HG03060 (cell line): ENCODE results near the gene CNTFR.

Experiments used
- ATAC-seq: cut with Tn5 transposase; IDR thresholded peaks from one replicate; pipeline ENCODE4 v1.9.1; 2021; ENCODE audit warnings: low read depth, moderate number of reproducible peaks; ENCODE audit not compliant: unreplicated experiment

Gene CNTFR

GRCh38 chr9:34573599-34574325 is 15.8 kb downstream of the CNTFR start:
- ATAC-seq = no peak

- ATAC-seq = no peak
Measured at GRCh38 chr9:34572628-34573027, 16.9 kb downstream of the CNTFR start.

GRCh38 chr9:34572092-34572491 is 17.4 kb downstream of the CNTFR start:
- no peak for ATAC-seq

- no peak for ATAC-seq
Measured at GRCh38 chr9:34571481-34571810, 18.1 kb downstream of the CNTFR start.

GRCh38 chr9:34570809-34571480 is 18.6 kb downstream of the CNTFR start:
- no peak for ATAC-seq

GRCh38 chr9:34570376-34570775 is 19.1 kb downstream of the CNTFR start:
- no peak for ATAC-seq

- no peak for ATAC-seq
Measured at GRCh38 chr9:34568774-34569173, 20.8 kb downstream of the CNTFR start.

- no peak for ATAC-seq
Measured at GRCh38 chr9:34568133-34568532, 21.4 kb downstream of the CNTFR start.

- ATAC-seq = no peak
Measured at GRCh38 chr9:34566972-34567371, 22.6 kb downstream of the CNTFR start.

- ATAC-seq = no peak
Measured at GRCh38 chr9:34566322-34566721, 23.2 kb downstream of the CNTFR start.

- ATAC-seq = no peak
Measured at GRCh38 chr9:34565856-34566255, 23.7 kb downstream of the CNTFR start.

GRCh38 chr9:34564617-34565016 is 24.9 kb downstream of the CNTFR start:
- no peak for ATAC-seq

GRCh38 chr9:34563262-34563661 is 26.3 kb downstream of the CNTFR start:
- ATAC-seq = no peak

- no peak for ATAC-seq
Measured at GRCh38 chr9:34562135-34562745, 27.3 kb downstream of the CNTFR start.

GRCh38 chr9:34560599-34561214 is 28.8 kb downstream of the CNTFR start:
- ATAC-seq = no peak

- no peak for ATAC-seq
Measured at GRCh38 chr9:34559624-34560455, 29.7 kb downstream of the CNTFR start.

GRCh38 chr9:34558919-34559623 is 30.5 kb downstream of the CNTFR start:
- no peak for ATAC-seq

GRCh38 chr9:34558364-34558763 is 31.2 kb downstream of the CNTFR start:
- ATAC-seq = no peak

- no peak for ATAC-seq
Measured at GRCh38 chr9:34557426-34558321, 31.9 kb downstream of the CNTFR start.
